Measurements from ENCODE around the gene HCRTR1. TPM values are rescaled to one million over a fixed set of nuclear protein-coding genes. Genes with fewer than 3 reads are reported as not detected.

HCRTR1 gene
- total and polyA plus RNA-seq, 10 of the 15 experiments (the other 5 are each of a cell fraction or from before 2014, with no cell fraction given): not detected

DNA sequence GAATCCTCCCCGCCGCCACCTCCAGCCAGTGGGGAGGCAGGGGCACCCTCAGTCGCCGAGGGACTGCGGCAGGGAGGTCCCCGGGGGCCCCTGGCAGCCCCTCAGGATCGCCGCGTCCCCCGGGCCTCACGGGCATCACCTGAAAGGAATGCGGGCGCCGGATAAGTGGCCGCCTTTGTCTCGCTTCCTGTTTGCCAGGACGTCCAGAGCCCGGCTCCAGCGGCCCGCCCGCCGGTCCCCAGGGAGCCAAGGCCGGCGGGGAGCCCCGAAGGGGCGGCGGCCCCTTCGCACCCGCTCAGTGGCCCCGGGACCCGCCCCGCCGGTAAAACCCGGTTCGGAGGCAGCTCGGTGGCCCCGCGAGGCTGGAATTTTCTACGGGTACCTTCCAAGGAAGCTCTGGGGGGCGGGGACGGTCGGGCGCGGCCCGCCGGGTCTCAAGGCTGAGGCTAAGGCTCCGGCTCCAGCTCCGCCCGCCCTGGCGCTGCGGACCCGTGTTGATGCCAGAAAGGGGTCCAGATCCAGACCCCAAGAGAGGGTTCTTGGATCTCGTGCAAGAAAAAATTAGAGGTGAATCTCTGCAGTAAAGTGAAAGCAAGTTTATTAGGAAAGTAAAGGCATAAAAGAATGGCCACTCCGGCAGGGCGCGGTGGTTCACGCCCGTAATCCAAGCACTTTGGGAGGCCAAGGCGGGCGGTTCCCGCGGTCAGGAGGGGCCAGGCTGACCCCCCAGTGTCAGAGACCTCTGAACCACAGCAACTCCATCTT is 28.6 kb upstream of the HCRTR1 start:
- no peak overlapping the region for H2AFZ ChIP-seq (ENCODE audit: control insufficient read depth, low read depth, low read length)
- H3K9ac ChIP-seq (ENCODE audit: control insufficient read depth, insufficient read depth, low read length): no peak overlapping the region
- H3K9me3 ChIP-seq (replicated peaks; ENCODE audit: control insufficient read depth, insufficient read depth, low read length): no peaks in the 10 kb centered on the region
- intact Hi-C loops (cut with micrococcal nuclease; ENCODE audit: unreplicated experiment) (no loop called here), in situ Hi-C loops (cut with MboI) (no loop called here)
- no peaks in the 10 kb centered on the region for H3K4me1 ChIP-seq (ENCODE audit: control insufficient read depth, insufficient read depth, low read length)
- H3K27me3 ChIP-seq (replicated peaks in 1 of 2; ENCODE audit: control insufficient read depth in 2 of 2, insufficient read depth in 2 of 2, low read length in 1 of 2): no peaks in the 10 kb centered on the region; a peak in 1 of 4 replicates
- FAIRE-seq (no peak), DNase-seq (ENCODE audit: low read depth, low spot score) (no peak), ATAC-seq (no peak; the same call in 2 of the 3 replicates)
- ChIA-PET POLR2A (no interaction called here), SMC1A (ENCODE audit: uncharacterized antibody, unreplicated experiment) (no interaction called here), RAD21 (ENCODE audit: unreplicated experiment) (no interaction called here), CTCF (interaction anchor here (0.5 to 3.5 kb wide), 6 partner anchors 8 to 318 kb away, joined by 3 to 20 read pairs (median 8); partner anchors contain the start of gene HCRTR1)
- no peak overlapping the region for H3K4me3 ChIP-seq
- H3K79me2 ChIP-seq (ENCODE audit: control insufficient read depth, insufficient read depth, low read length): no peaks in the 10 kb centered on the region
- H3K36me3 ChIP-seq (ENCODE audit: control insufficient read depth in 2 of 2, insufficient read depth in 2 of 2, low read length in 1 of 2): no peaks in the 10 kb centered on the region
- no peak overlapping the region for H3K27ac ChIP-seq (ENCODE audit: control insufficient read depth, insufficient read depth)
- H4K20me1 ChIP-seq (ENCODE audit: control insufficient read depth, insufficient read depth): no peaks in the 10 kb centered on the region
- no peak overlapping the region for H3K4me2 ChIP-seq (ENCODE audit: control insufficient read depth, insufficient read depth)
- no TSS peak for BruUV-seq (replicated peaks)
- TF ChIP-seq MEF2B (IDR thresholded peaks at IDR 0.05; ENCODE audit: partially characterized antibody, poor library complexity, severe bottlenecking): peak; percentile 33
- no peak for TF ChIP-seq IKZF1 (conservative IDR thresholded peaks at IDR 0.05)
- TF ChIP-seq GABPA (IDR thresholded peaks at IDR 0.05; ENCODE audit: low read depth): no peak
- no peak for TF ChIP-seq BRCA1 (IDR thresholded peaks at IDR 0.05; ENCODE audit: low read depth, low read length)
- TF ChIP-seq RAD51 (IDR thresholded peaks at IDR 0.05): no peak
- whole genome bisulfite sequencing (ENCODE audit: insufficient coverage, insufficient replicate concordance, low lambda C conversion rate, missing lambda C conversion rate): 29% methylated on average over 48 of the region's 62 CpGs
